GM19099 (cell line): Measurements from ENCODE around the gene ANXA5.

Experiments used
- POLR2A ChIP-seq: IDR thresholded peaks from 3 replicates; pipeline ENCODE4 v1.6.1; 2011; ENCODE audit warnings: low read depth; ENCODE audit not compliant: insufficient read length; ENCODE audit errors: extremely low read depth

Gene ANXA5

DNA sequence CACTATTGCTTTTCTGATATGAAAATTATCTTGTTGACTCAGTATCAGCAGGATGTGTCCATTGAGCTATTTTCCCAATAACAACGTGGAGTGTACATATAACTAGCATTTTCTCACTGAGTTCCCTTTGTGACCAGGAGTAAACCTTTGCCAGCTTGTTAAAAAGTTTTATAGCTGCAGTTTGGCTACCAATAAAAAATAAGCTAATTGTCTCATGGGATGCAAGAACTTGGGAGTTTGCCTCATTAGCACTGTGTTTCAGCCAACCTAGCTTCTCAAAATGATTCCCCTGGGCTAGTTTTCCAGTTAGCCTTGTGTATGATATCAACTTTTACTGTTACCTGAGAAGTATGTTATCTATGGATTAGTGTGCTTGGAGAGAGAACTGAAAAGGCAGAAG is 24.9 kb upstream of the ANXA5 start:
- TF ChIP-seq POLR2A: no peak

DNA sequence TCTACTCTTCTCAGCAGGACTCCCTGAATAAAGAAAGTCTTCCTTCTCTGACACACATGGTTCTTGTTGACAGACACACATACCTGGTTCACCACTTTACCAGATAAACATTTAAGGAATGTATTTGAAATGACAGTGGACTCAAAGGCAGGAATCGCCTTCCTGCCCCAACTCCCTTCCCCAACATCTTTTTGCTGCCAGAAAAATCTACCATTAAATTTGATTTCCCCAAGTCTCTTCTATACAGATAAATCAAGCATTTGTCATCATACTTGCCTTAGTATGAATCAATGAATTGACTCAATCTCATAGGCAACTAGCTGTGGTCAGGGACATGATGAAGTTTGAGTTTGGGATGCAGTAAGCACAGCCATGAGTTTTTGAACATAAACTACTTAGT is 23.3 kb upstream of the ANXA5 start:
- TF ChIP-seq POLR2A: no peak

DNA sequence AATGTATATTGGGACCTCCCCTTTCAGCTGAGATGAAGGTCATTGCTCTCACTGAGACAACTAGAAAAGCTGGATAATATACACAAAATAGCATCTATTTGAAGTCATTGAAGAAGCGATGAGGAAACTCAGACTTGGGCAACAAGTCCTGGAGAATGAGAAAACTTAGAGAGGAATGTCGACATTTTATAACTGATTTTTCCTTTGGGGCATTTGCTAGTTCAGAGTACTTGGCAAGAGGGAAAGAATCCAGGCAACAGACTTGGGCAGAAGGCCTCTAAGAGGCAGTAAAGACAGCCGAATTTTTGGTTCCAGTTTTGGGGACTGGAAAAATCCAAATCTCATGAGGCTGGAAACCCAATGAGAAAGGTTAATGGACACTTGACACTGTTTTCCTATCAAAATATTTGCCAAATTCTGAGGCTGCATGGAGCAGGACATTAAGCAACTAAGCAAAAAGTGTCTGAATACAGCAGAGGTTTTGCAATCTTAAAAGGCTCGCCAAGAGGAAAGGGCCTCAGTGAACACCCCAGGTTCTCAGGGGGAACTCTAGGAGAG is 21.0 kb upstream of the ANXA5 start:
- TF ChIP-seq POLR2A: no peak

DNA sequence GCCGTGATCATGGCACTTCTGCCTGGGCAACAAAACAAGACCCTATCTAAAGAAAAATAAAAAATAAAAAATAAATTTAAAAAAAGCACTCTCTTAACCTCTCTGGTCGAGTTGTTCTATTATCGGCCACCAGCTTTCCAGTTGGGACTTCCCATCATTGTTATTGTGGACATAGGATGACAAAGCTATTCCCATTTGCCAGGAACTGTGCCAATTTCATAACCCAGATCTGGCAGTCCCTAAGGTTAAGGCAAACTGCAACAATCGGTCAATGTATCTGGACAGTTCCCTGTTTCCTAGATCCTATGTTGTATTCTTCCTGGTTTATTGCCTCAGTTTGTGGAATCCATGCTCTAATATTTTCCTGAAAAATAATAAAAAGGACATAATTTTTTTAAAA is 17.8 kb upstream of the ANXA5 start:
- TF ChIP-seq POLR2A: no peak

DNA sequence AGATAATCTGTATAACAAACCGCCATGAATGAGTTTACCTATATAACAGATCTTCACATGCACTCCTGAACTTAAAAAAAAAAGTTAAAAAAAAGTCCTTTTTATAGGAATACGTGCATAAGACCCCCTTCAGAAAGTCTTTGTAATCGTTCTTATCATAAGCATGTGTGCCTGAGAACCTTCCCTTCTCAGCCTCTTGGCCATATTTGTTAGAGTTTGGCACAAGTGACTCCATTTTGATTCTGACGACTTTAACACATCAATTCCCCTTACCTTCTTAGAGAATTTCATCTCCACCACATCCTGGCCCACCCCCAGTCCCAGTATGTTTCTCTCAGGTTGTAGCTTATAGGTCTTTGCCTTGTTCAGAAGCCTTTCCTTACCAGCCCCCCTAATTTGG is 16.0 kb upstream of the ANXA5 start:
- no peak for TF ChIP-seq POLR2A

DNA sequence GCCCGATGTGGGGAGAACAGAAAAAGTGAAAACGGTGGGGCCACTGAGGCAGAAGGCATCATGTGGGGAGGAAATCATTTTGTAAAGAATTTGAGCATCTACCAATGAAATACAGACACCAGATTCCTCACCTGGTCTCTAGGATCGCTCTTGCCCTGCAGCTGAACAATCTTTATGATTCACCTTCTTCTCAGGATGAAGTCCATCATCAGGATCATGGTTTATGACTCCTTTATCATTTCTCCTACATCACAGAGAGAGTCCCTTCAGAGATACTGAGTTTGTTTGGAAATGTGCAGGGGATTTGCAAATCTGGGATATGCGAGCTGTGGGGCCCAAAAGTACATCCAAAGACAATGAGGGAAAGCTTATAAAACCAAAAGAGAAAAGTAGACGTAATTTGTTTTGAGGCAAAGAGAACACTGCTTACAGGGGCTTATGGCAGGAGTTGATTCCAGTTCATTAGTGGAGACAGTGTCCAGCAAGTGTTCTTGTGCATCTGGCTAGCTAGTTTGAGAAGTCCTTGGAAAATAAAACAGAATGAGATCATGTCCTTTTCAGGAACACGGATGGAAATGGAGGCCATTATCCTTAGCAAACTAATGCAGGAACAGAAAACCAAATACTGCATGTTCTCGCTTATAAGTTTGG is 15.3 kb upstream of the ANXA5 start:
- TF ChIP-seq POLR2A: no peak

DNA sequence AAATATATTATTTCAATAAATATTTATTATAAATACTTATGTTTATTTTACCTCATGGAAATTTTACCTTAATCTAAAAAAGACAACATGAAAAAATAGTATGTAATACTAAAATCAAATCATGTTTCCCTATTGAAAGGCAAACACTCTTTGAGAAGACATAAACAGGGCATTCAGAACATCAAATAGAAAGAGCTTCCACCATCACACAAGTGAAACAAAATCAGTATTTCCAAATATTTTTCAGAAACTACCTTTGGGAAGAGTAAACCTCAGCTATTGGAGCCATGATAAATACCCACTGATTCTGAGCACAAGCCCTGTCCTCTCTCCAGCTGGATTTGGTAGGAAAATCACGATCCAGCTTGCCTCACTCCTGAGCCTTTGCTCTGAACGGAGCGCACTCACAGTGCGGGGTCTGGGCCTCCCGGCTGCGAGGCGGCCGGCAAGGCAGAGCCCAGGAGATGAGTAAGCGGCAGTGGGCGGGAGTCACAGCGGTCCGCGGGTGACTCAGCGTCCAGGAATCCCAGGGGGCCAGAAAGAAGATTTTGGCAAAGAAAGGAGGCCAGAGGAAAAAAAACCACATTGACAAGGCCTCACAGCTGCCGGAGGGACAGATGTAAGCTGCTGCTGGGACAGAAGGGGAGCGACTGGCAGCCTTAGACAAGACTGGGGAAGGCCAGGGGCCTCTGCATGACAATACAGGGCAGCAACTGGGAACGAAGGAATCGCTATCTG is 14.7 kb upstream of the ANXA5 start:
- no peak for TF ChIP-seq POLR2A

DNA sequence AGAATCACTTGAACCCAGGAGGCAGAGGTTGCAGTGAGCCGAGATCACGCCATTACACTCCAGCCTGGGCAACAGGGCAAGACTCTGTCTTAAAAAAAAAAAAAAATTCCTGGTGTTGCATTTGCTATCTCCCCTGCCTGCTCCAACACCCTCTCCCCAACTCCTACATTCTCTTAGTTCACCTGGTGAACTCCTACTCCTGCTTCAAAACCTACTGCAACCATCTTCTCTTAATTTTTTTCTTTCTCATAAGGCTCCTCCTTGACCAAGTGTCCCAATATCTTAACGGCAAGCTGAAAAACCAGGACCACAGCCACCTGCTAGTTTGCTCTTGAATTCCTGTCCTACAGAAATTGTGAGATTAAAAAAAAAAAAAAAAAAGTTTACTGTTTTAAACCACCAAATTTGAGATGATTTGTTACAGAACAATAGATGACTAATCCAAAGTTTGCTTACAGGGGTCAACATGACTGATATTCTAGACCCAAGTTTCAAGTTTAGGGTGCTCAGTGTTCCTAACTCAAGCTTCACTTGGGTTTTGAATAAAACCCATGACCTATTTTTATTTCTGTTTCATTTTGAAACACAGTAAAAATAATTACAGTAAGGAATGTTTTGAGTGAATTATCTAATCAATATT is 13.1 kb upstream of the ANXA5 start:
- no peak for TF ChIP-seq POLR2A

DNA sequence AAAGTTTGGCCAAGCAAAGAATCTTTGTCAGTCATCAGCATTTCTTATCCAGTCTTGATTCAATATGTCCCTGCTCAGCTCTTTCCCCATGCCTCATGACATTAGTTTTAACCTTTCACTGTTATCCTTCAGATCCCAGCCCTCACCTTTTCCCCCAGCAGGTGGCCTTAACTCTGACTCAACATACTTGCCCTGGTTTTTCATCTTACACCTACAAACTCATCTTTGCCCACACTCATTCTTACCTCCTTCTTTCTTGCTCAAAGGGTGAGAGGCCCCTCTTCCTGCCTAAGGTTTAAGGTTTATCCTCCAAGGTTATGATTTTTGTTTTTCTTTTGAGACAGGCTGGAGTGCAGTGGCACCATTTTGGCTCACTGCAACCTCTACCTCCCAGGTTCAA is 10.6 kb upstream of the ANXA5 start:
- TF ChIP-seq POLR2A: no peak

DNA sequence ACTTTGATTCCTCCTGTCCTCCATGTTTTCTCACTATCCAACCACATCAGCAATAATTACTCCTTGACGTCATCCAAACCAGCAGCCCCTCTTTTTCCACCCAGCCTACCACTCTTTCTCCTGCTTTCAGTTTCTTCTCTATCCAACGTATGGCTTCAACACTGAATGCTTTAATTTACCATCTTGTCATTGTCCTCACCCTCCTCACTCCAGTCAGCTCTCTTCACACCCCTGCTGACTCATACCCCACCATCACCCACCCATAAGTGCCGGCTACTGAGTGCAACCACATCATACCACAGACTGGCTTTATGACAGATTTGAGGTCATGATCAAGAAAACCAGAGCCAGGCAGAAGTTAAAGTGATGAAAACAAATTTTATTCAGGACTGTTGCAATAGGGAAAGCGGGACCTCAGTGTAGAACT is 9.8 kb upstream of the ANXA5 start:
- no peak for TF ChIP-seq POLR2A

DNA sequence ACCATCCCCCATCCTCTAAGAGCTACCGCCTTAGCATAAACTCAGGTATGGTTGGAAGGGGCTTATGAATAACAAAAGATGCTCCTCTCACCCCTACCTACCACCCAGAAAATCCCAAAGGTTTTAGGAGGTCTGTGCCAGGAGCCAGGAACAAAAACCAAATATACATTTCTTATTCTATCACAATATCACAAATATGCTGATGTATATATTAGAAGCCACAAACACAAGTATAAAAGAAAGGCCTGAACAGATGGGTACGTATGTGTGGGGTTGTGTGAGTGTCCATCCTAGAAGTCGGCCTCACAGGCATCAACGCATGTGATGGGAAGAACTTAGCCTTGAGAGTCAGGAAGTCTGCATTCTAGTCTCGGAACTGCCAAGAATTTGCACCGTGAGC is 8.7 kb upstream of the ANXA5 start:
- TF ChIP-seq POLR2A: no peak

DNA sequence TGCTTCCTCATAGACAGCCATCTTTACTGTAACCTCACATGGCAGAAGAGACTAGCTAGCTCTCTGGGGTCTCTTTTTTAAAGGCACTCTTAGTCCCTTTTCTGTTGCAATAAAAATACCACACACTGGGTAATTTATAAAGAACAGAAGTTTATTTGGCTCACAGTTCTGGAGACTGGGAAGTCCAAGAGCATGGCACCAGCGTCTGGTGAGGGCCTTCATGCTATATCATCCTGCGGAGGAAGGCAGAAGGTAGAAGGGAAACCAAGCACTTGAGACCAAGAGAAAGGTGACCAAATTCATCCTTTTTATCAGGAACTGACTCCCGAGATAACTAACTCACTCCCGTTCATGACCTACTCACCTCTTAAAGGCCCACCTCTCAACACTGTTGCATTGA is 5.4 kb upstream of the ANXA5 start:
- TF ChIP-seq POLR2A: no peak

DNA sequence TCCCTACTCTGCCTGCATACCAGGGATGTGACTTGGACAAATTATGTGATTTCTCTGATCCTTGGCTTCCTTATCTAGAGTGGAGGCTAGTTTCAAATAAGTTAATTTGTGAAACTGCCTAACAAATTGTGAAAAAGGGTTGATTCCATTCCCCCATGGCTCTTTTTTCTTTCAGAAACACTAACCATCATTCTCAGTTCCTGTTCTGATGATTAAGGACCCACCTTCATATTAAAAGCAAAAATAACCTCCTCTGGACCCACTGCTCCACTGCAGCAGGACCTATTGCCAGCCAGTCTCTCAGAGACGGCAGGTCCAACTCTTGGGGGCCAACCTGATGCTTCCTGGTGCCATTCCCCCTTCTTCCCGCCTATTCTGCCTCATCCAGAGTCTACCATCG is 4.5 kb upstream of the ANXA5 start:
- no peak for TF ChIP-seq POLR2A

DNA sequence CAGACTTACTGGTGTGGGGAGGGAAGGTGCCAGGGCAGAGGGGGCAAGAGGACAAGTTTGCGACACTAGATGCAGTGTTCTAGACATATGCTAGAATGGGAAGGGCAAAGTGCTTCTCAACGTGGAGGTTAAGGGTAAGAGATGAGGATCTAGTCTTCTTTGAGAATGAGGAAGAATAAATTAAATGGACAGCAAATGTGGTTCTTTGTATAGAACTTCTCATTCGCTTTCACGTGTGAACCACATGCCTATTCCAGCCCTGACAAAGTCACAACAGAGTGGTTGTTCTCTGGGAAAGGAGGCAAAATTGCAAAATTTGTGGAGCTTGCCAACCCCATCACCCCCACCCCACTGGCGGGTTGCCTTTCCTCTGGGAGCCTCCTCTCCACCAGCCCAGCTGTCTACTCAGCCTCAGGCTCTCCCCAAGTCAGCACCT is 1.5 kb upstream of the ANXA5 start:
- no peak for TF ChIP-seq POLR2A

DNA sequence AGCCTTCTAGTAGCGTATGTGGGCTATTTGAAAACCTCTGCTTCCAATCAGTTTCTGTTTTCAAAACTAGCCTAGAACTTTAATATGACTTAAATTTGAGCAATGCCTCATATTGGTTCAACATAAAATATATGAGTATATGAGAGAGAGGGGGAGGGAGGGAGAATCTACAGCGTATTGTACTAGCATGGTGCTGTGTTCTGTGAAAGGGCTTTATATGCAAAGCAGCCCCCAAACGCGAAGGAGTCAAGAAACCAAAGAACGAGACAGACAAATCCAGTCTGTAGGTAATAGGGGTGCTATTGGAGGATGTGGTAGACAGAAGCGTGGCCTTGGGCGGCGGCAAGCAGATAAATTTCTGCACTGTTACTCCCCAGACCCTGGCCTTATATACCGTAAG is 784 bp upstream of the ANXA5 start:
- TF ChIP-seq POLR2A: no peak

DNA sequence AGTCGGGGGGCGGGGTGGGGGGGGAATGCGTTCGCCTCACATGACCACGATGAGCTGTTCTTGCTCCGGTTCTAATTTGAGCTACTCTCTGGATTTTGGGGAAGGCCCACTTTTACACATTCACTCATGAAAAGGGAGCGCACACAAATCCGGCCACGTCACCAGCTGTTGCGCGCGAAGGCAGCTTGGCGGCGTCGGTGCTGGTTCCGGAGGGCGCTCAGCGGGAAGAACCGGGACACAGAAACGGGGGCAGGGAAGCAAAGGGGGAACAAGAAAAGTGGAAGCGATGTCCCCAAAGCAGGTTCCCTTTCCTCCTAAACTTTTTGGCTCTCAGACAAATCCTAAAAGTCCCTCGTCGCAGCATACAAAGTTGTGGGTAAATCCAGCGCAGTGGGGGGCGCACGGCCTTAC is 605 bp downstream of the ANXA5 start:
- no peak for TF ChIP-seq POLR2A
